Fibroblast of lung (primary cell): ENCODE data around the gene MLXIP. TPM values are rescaled to one million over a fixed set of nuclear protein-coding genes. Genes with fewer than 3 reads are reported as not detected.

ENCODE experiments used
- DNase-seq, 2 donors: peaks; one replicate each; pipeline versions ENCODE4 v3.0.0 to v3.0.0-alpha.2; 2010; ENCODE audit warnings: low read depth in 2 of 2
- H2AFZ ChIP-seq: 2 replicates; pipeline ENCODE4 v1.5.1; 2012; ENCODE audit warnings: low read length, control low read depth, inconsistent platforms
- H3K27ac ChIP-seq: 2 replicates; pipeline ENCODE4 v1.5.1; 2011; ENCODE audit warnings: low read length, control low read depth; ENCODE audit not compliant: insufficient read depth
- H3K27me3 ChIP-seq: 2 replicates; pipeline ENCODE4 v1.5.1; 2011; ENCODE audit warnings: mild to moderate bottlenecking, low read length; ENCODE audit not compliant: control insufficient read depth, insufficient read depth
- H3K36me3 ChIP-seq: 2 replicates; pipeline ENCODE4 v1.5.1; 2011; ENCODE audit warnings: low read length; ENCODE audit not compliant: control insufficient read depth, insufficient read depth
- H3K4me1 ChIP-seq: 2 replicates; pipeline ENCODE4 v1.5.1; 2011; ENCODE audit warnings: low read length; ENCODE audit not compliant: control insufficient read depth, insufficient read depth; ENCODE audit errors: extremely low read depth
- H3K4me2 ChIP-seq: 2 replicates; pipeline ENCODE4 v1.5.1; 2011; ENCODE audit warnings: low read length, control low read depth; ENCODE audit not compliant: insufficient read depth; ENCODE audit errors: extremely low read depth
- H3K4me3 ChIP-seq, 4 experiments: fragments of 200-600 bp in 1 of 4; sonication (generic) in 1 of 4; replicated peaks in 1 of 4; 2 replicates each; pipeline ENCODE4 v1.5.1; 2011 to 2016; ENCODE audit warnings: low read length in 4 of 4, low read depth in 3 of 4, mild to moderate bottlenecking in 3 of 4, control low read depth in 2 of 4, inconsistent platforms in 1 of 4, mixed read lengths in 1 of 4; ENCODE audit not compliant: insufficient read depth in 1 of 4; ENCODE audit errors: control extremely low read depth in 1 of 4
- H3K79me2 ChIP-seq: 2 replicates; pipeline ENCODE4 v1.5.1; 2012; ENCODE audit warnings: mild to moderate bottlenecking, low read length, inconsistent platforms; ENCODE audit not compliant: control insufficient read depth, insufficient read depth
- H3K9ac ChIP-seq: 2 replicates; pipeline ENCODE4 v1.5.1; 2011; ENCODE audit warnings: mild to moderate bottlenecking, low read length, control low read depth; ENCODE audit not compliant: insufficient read depth
- H3K9me3 ChIP-seq: 2 replicates; pipeline ENCODE4 v1.5.1; 2012; ENCODE audit warnings: low read depth, low read length; ENCODE audit not compliant: control insufficient read depth, insufficient read depth
- H4K20me1 ChIP-seq: 2 replicates; pipeline ENCODE4 v1.5.1; 2011; ENCODE audit warnings: low read length; ENCODE audit not compliant: control insufficient read depth, insufficient read depth; ENCODE audit errors: extremely low read depth
- CTCF ChIP-seq, 2 donors: IDR thresholded peaks in 1 of 2; conservative IDR thresholded peaks in 1 of 2; 1 replicate in 1 of 2; 2 replicates in 1 of 2; pipeline ENCODE4 v1.5.1; 2011 to 2012; ENCODE audit warnings: low read length in 2 of 2, control low read depth in 1 of 2, inconsistent platforms in 1 of 2, low read depth in 1 of 2, mild to moderate bottlenecking in 1 of 2
- EZH2 ChIP-seq: IDR thresholded peaks from 2 replicates; pipeline ENCODE4 v1.5.1; 2012; ENCODE audit warnings: low read length, control low read depth, mild to moderate bottlenecking; ENCODE audit errors: missing control alignments
- polyA plus RNA-seq, 2 donors: library from polyadenylated mRNA; depleted of rRNA in 1 of 2; stranded (reverse) in 1 of 2; unstranded in 1 of 2; fragments of >200 nt; gene quantifications; 2 replicates each; pipeline ENCODE4 v1.2.1, GENCODE V29; 2011 to 2012; ENCODE audit warnings: missing spikeins in 1 of 2
- total RNA-seq: library from RNA; depleted of rRNA; stranded (reverse); fragments of >200 nt; gene quantifications from 2 replicates; pipeline ENCODE4 v1.2.1, GENCODE V29; 2014

MLXIP gene
- total and polyA plus RNA-seq, 2 donors (not counting 1 experiment from before 2014, with no cell fraction given) = 6.6 to 17.0 TPM

GRCh38 chr12:122106843-122107242, 28.3 kb downstream of the MLXIP start:
- Histone ChIP-seq H4K20me1 (no peaks in the 10 kb centered on the region), H3K27ac (peak overlapping the region; percentile 23), H3K79me2 (peaks cover 24% of the 10 kb centered on the region), H3K4me2 (no peak overlapping the region), H2AFZ (no peak overlapping the region), H3K4me3 (no peak overlapping the region), H3K4me1 (peaks cover 14% of the 10 kb centered on the region), H3K36me3 (no peaks in the 10 kb centered on the region), H3K9ac (no peak overlapping the region), H3K9me3 (no peaks in the 10 kb centered on the region), H3K27me3 (no peaks in the 10 kb centered on the region)
- DNase-seq = peak in 1 of 2 donors; percentile 40
- TF ChIP-seq CTCF (conservative IDR thresholded peaks at IDR 0.05 in 1 of 2, IDR thresholded peaks at IDR 0.05 in 1 of 2; ENCODE audit: low read depth in 1 of 2, low read length in 2 of 2) (no peak), EZH2 (no peak)

GRCh38 chr12:122107261-122107660, 28.7 kb downstream of the MLXIP start:
- no peak for TF ChIP-seq EZH2
- no peak for TF ChIP-seq CTCF (conservative IDR thresholded peaks at IDR 0.05 in 1 of 2, IDR thresholded peaks at IDR 0.05 in 1 of 2; ENCODE audit: low read depth in 1 of 2, low read length in 2 of 2)
- Histone ChIP-seq H3K36me3 (no peaks in the 10 kb centered on the region), H3K4me3 (no peak overlapping the region), H2AFZ (no peak overlapping the region), H4K20me1 (no peaks in the 10 kb centered on the region), H3K9ac (no peak overlapping the region), H3K27me3 (no peaks in the 10 kb centered on the region), H3K4me2 (no peak overlapping the region), H3K79me2 (peaks cover 24% of the 10 kb centered on the region), H3K4me1 (peaks cover 14% of the 10 kb centered on the region), H3K27ac (peak overlapping the region; percentile 23), H3K9me3 (no peaks in the 10 kb centered on the region)
- DNase-seq = peak; percentile 37 to 92

GRCh38 chr12:122111089-122111641, 32.6 kb downstream of the MLXIP start:
- Histone ChIP-seq H3K36me3 (no peaks in the 10 kb centered on the region), H3K9ac (no peak overlapping the region), H3K4me3 (no peak overlapping the region), H3K79me2 (peaks cover 16% of the 10 kb centered on the region), H2AFZ (no peak overlapping the region), H4K20me1 (no peaks in the 10 kb centered on the region), H3K4me1 (peaks cover 14% of the 10 kb centered on the region), H3K4me2 (no peak overlapping the region), H3K27ac (no peak overlapping the region), H3K9me3 (no peaks in the 10 kb centered on the region), H3K27me3 (no peaks in the 10 kb centered on the region)
- TF ChIP-seq CTCF (conservative IDR thresholded peaks at IDR 0.05 in 1 of 2, IDR thresholded peaks at IDR 0.05 in 1 of 2; ENCODE audit: low read depth in 1 of 2, low read length in 2 of 2) (no peak), EZH2 (no peak)
- no peak for DNase-seq
